PC-3 (cell line): Measurements from ENCODE around the gene NDUFA11. TPM values are rescaled to one million over a fixed set of nuclear protein-coding genes. Genes with fewer than 3 reads are reported as not detected.

Experiments
- ATAC-seq: fragments of 200-7000 bp; cut with Tn5 transposase; 2 replicates; pipeline ENCODE4 v1.9.1; 2020; ENCODE audit warnings: mild to moderate bottlenecking, moderate library complexity
- BruUV-seq: library from RNA; stranded (reverse); fragments of 400-500 nt; replicated peaks from 2 replicates; lab custom pipeline; 2021; lab: Mats Ljungman, UMichigan
- CTCF ChIA-PET: fragments of 300-600 bp; sonication (Branson Sonifier 250); formaldehyde crosslinking; loops from one replicate; lab custom pipeline; 2022; ENCODE audit warnings: antibody characterized with exemption; lab: Charles Lee
- POLR2A ChIA-PET: fragments of 300-600 bp; sonication (Branson Sonifier 250); formaldehyde crosslinking; loops from one replicate; lab custom pipeline; 2022; ENCODE audit warnings: antibody characterized with exemption; ENCODE audit not compliant: unreplicated experiment; lab: Charles Lee
- DNase-seq: peaks from one replicate; pipeline ENCODE4 v3.0.0-alpha.2; 2015
- H2AFZ ChIP-seq: fragments of 300-600 bp; sonication (generic); 2 replicates; pipeline ENCODE4 v1.6.0; 2016; ENCODE audit warnings: antibody characterized with exemption, low read length
- H3F3A ChIP-seq: fragments of 300-600 bp; sonication (generic); one replicate; pipeline ENCODE4 v1.6.0; 2017; ENCODE audit warnings: antibody characterized with exemption, low read length, control low read depth, mild to moderate bottlenecking; ENCODE audit not compliant: unreplicated experiment
- H3K27ac ChIP-seq: fragments of 300-600 bp; sonication (generic); 2 replicates; pipeline ENCODE4 v1.5.1; 2016; ENCODE audit warnings: mild to moderate bottlenecking, low read length
- H3K27me3 ChIP-seq: fragments of 300-600 bp; sonication (generic); 2 replicates; pipeline ENCODE4 v1.6.1; 2016; ENCODE audit warnings: low read length, mixed read lengths
- H3K36me3 ChIP-seq: fragments of 300-600 bp; sonication (generic); 2 replicates; pipeline ENCODE4 v1.6.1; 2016; ENCODE audit warnings: low read depth, mixed run types, low read length, mixed read lengths
- H3K4me1 ChIP-seq: fragments of 300-600 bp; sonication (generic); 2 replicates; pipeline ENCODE4 v1.5.1; 2016; ENCODE audit warnings: low read length; ENCODE audit not compliant: insufficient read depth
- H3K4me2 ChIP-seq: fragments of 300-600 bp; sonication (generic); 2 replicates; pipeline ENCODE4 v1.6.0; 2016; ENCODE audit warnings: low read length
- H3K4me3 ChIP-seq: fragments of 300-600 bp; sonication (generic); 2 replicates; pipeline ENCODE4 v1.5.1; 2016; ENCODE audit warnings: mild to moderate bottlenecking, low read length, mixed read lengths
- H3K79me2 ChIP-seq: fragments of 300-600 bp; sonication (generic); 2 replicates; pipeline ENCODE4 v1.6.1; 2017; ENCODE audit warnings: low read length, mixed read lengths
- H3K9ac ChIP-seq: fragments of 300-600 bp; sonication (generic); 2 replicates; pipeline ENCODE4 v1.6.0; 2016; ENCODE audit warnings: mild to moderate bottlenecking, low read length
- H3K9me2 ChIP-seq: fragments of 300-600 bp; sonication (generic); replicated peaks from 2 replicates; pipeline ENCODE4 v1.6.1; 2016; ENCODE audit warnings: mixed run types, low read length, mixed read lengths
- H3K9me3 ChIP-seq: fragments of 300-600 bp; sonication (generic); 2 replicates; pipeline ENCODE4 v1.6.1; 2016; ENCODE audit warnings: low read length, mixed read lengths
- H4K20me1 ChIP-seq: fragments of 300-600 bp; sonication (generic); 2 replicates; pipeline ENCODE4 v1.6.1; 2016; ENCODE audit warnings: low read length, mixed read lengths
- CTCF ChIP-seq: fragments of 300-600 bp; sonication (generic); conservative IDR thresholded peaks from 2 replicates; pipeline ENCODE4 v1.5.1; 2017; ENCODE audit warnings: antibody characterized with exemption, low read depth, mild to moderate bottlenecking, low read length
- EZH2 ChIP-seq: fragments of 300-600 bp; sonication (generic); IDR thresholded peaks from one replicate; pipeline ENCODE4 v1.6.1; 2017; ENCODE audit warnings: antibody characterized with exemption, mild to moderate bottlenecking, low read length; ENCODE audit not compliant: unreplicated experiment
- EZH2phosphoT487 ChIP-seq: fragments of 300-600 bp; sonication (generic); IDR thresholded peaks from 2 replicates; pipeline ENCODE4 v1.6.1; 2018; ENCODE audit warnings: mild to moderate bottlenecking, antibody characterized with exemption, low read length, borderline replicate concordance
- intact Hi-C: fragments of 100-400 bp; cut with micrococcal nuclease; formaldehyde crosslinking; loops from 2 replicates; pipeline ENCODE4 v1.9.0; 2023
- total RNA-seq: library from RNA; depleted of rRNA; stranded (reverse); fragments of >200 nt; gene quantifications from 2 replicates; pipeline ENCODE4 v1.2.3, GENCODE V29; 2014

Gene NDUFA11
- total RNA-seq, 1 experiment from 2014 or later: 669 TPM

GRCh38 chr19:5925830-5926427 lies 22.3 kb upstream of the NDUFA11 start:
- ATAC-seq (no peak), DNase-seq (no peak)
- POLR2A ChIA-PET: no interaction called here
- no peaks in the 10 kb centered on the region for H4K20me1 ChIP-seq
- peaks cover 87% of the 10 kb centered on the region for H3K36me3 ChIP-seq
- H3K4me1 ChIP-seq: no peaks in the 10 kb centered on the region
- no peak overlapping the region for H3K9ac ChIP-seq
- no peaks in the 10 kb centered on the region for H3K9me2 ChIP-seq
- no peak for TF ChIP-seq EZH2phosphoT487
- no peak for TF ChIP-seq EZH2
- TF ChIP-seq CTCF: no peak
- H3F3A ChIP-seq: no peaks in the 10 kb centered on the region
- CTCF ChIA-PET: no interaction called here
- intact Hi-C loops: no loop called here
- H3K27me3 ChIP-seq: no peaks in the 10 kb centered on the region
- no peak overlapping the region for H3K4me2 ChIP-seq
- no peak overlapping the region for H3K4me3 ChIP-seq
- H3K27ac ChIP-seq: no peak overlapping the region
- H3K9me3 ChIP-seq: no peaks in the 10 kb centered on the region
- H3K79me2 ChIP-seq: no peaks in the 10 kb centered on the region
- no TSS peak for BruUV-seq
- H2AFZ ChIP-seq: no peak overlapping the region

DNA sequence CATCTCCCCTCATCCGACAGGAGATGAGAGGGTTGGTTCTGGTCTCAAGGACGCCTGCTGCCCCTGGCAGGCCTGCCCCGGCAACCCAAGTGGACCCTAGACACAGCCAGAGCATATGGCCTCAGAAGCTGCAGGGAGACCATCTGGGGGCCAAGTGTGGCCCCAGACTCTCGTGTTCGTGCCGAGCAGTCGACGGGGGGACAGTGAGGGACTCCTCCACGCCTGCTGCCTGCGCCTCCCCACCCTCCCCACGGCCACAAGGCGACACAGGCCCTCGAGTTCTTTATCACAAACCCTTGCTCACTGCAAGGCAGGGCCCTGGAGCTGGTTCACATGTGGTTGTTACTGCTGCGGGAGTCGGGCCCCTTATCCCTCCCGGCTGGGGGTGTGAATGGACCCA lies 19.8 kb upstream of the NDUFA11 start:
- Histone ChIP-seq H3K4me1 (no peaks in the 10 kb centered on the region), H3K79me2 (no peaks in the 10 kb centered on the region), H3F3A (no peaks in the 10 kb centered on the region), H2AFZ (no peak overlapping the region), H3K9me2 (no peaks in the 10 kb centered on the region), H3K4me3 (no peak overlapping the region), H3K27ac (no peak overlapping the region), H3K27me3 (no peaks in the 10 kb centered on the region), H3K9ac (no peak overlapping the region), H3K36me3 (peaks cover 68% of the 10 kb centered on the region), H3K4me2 (no peak overlapping the region), H3K9me3 (no peaks in the 10 kb centered on the region), H4K20me1 (no peaks in the 10 kb centered on the region)
- ChIA-PET POLR2A (no interaction called here), CTCF (no interaction called here)
- ATAC-seq (no peak), DNase-seq (no peak)
- BruUV-seq: no TSS peak
- no peak for TF ChIP-seq EZH2
- TF ChIP-seq EZH2phosphoT487: no peak
- TF ChIP-seq CTCF: no peak
- intact Hi-C loops: no loop called here

- no peaks in the 10 kb centered on the region for H3K27me3 ChIP-seq
- H3K4me2 ChIP-seq: no peak overlapping the region
- no peak for ATAC-seq
- H3K79me2 ChIP-seq: no peaks in the 10 kb centered on the region
- H2AFZ ChIP-seq: no peak overlapping the region
- H3K9me3 ChIP-seq: no peaks in the 10 kb centered on the region
- no peak overlapping the region for H3K27ac ChIP-seq
- intact Hi-C loops: no loop called here
- H3K36me3 ChIP-seq: peaks cover 64% of the 10 kb centered on the region
- H3F3A ChIP-seq: no peaks in the 10 kb centered on the region
- H4K20me1 ChIP-seq: no peaks in the 10 kb centered on the region
- ChIA-PET CTCF (no interaction called here), POLR2A (no interaction called here)
- no TSS peak for BruUV-seq
- H3K9ac ChIP-seq: no peak overlapping the region
- no peak for TF ChIP-seq EZH2
- no peak for TF ChIP-seq CTCF
- no peak for TF ChIP-seq EZH2phosphoT487
- no peaks in the 10 kb centered on the region for H3K4me1 ChIP-seq
- no peaks in the 10 kb centered on the region for H3K9me2 ChIP-seq
- H3K4me3 ChIP-seq: no peak overlapping the region
- DNase-seq: no peak
Measured at GRCh38 chr19:5922161-5922545, 18.6 kb upstream of the NDUFA11 start.
